H9 (cell line): Measurements from ENCODE around the gene C16orf89. TPM values are rescaled to one million over a fixed set of nuclear protein-coding genes. Genes with fewer than 3 reads are reported as not detected.

Source experiments
- DNase-seq: peaks from one replicate; pipeline ENCODE4 v3.0.0-alpha.2; 2017
- H2AFZ ChIP-seq: one replicate; pipeline ENCODE4 v1.6.1; 2013; ENCODE audit warnings: mild to moderate bottlenecking, low read length, control low read depth, moderate library complexity
- H2AK5ac ChIP-seq: 2 replicates; pipeline ENCODE4 v1.6.1; 2013; ENCODE audit warnings: low read length, control low read depth, mixed read lengths; ENCODE audit not compliant: insufficient read length
- H2BK120ac ChIP-seq: one replicate; pipeline ENCODE4 v1.6.1; 2013; ENCODE audit warnings: low read depth, mild to moderate bottlenecking, low read length, control low read depth, inconsistent platforms; ENCODE audit not compliant: poor library complexity, severe bottlenecking
- H2BK12ac ChIP-seq: 2 replicates; pipeline ENCODE4 v1.6.1; 2013; ENCODE audit warnings: low read length, control low read depth, mixed read lengths, low read depth; ENCODE audit not compliant: insufficient read length
- H2BK15ac ChIP-seq: 2 replicates; pipeline ENCODE4 v1.6.1; 2013; ENCODE audit warnings: low read depth, low read length, control low read depth
- H2BK20ac ChIP-seq: one replicate; pipeline ENCODE4 v1.6.1; 2013; ENCODE audit warnings: low read depth, mild to moderate bottlenecking, low read length, control low read depth, inconsistent platforms; ENCODE audit not compliant: poor library complexity, severe bottlenecking
- H2BK5ac ChIP-seq: 2 replicates; pipeline ENCODE4 v1.6.1; 2013; ENCODE audit warnings: low read length, control low read depth, mixed read lengths; ENCODE audit not compliant: insufficient read length
- H3K14ac ChIP-seq: 2 replicates; pipeline ENCODE4 v1.6.1; 2013; ENCODE audit warnings: low read length, control low read depth; ENCODE audit not compliant: insufficient read depth
- H3K18ac ChIP-seq: 2 replicates; pipeline ENCODE4 v1.6.1; 2013; ENCODE audit warnings: low read depth, mild to moderate bottlenecking, mixed read lengths, low read length, control low read depth; ENCODE audit not compliant: insufficient read length
- H3K23ac ChIP-seq: 2 replicates; pipeline ENCODE4 v1.6.1; 2013; ENCODE audit warnings: low read length, control low read depth, mixed read lengths, low read depth; ENCODE audit not compliant: insufficient read length
- H3K23me2 ChIP-seq: 2 replicates; pipeline ENCODE4 v1.6.1; 2013; ENCODE audit warnings: low read depth, mild to moderate bottlenecking, mixed read lengths, low read length, control low read depth; ENCODE audit not compliant: insufficient read length, poor library complexity, severe bottlenecking
- H3K27ac ChIP-seq: 2 replicates; pipeline ENCODE4 v1.5.1; 2013; ENCODE audit warnings: low read length, control low read depth, mixed read lengths, low read depth; ENCODE audit not compliant: insufficient read length
- H3K27me3 ChIP-seq: 2 replicates; pipeline ENCODE4 v1.6.1; 2013; ENCODE audit warnings: low read length, control low read depth, inconsistent platforms; ENCODE audit not compliant: insufficient read depth
- H3K4ac ChIP-seq: 2 replicates; pipeline ENCODE4 v1.6.1; 2013; ENCODE audit warnings: low read depth, mild to moderate bottlenecking, control low read depth, inconsistent platforms, low read length, moderate library complexity
- H3K4me1 ChIP-seq: 2 replicates; pipeline ENCODE4 v1.6.1; 2013; ENCODE audit warnings: low read length, control low read depth, inconsistent platforms; ENCODE audit not compliant: insufficient read depth
- H3K4me2 ChIP-seq: 2 replicates; pipeline ENCODE4 v1.6.1; 2013; ENCODE audit warnings: low read length, control low read depth, mixed read lengths; ENCODE audit not compliant: insufficient read length, insufficient read depth
- H3K56ac ChIP-seq: 2 replicates; pipeline ENCODE4 v1.6.1; 2013; ENCODE audit warnings: low read depth, mild to moderate bottlenecking, mixed read lengths, low read length, control low read depth; ENCODE audit not compliant: insufficient read length
- H3K79me1 ChIP-seq: 2 replicates; pipeline ENCODE4 v1.6.1; 2013; ENCODE audit warnings: low read depth, mild to moderate bottlenecking, moderate library complexity, low read length, control low read depth, inconsistent platforms; ENCODE audit not compliant: insufficient read depth, poor library complexity, severe bottlenecking
- H3K79me2 ChIP-seq: 2 replicates; pipeline ENCODE4 v1.6.1; 2013; ENCODE audit warnings: low read length, control low read depth, inconsistent platforms; ENCODE audit not compliant: insufficient read depth
- H3K9ac ChIP-seq: 2 replicates; pipeline ENCODE4 v1.6.1; 2013; ENCODE audit warnings: low read length, control low read depth, mixed read lengths; ENCODE audit not compliant: insufficient read length; ENCODE audit errors: extremely low read depth
- H3K9me3 ChIP-seq: one replicate; pipeline ENCODE4 v1.6.1; 2013; ENCODE audit warnings: low read depth, low read length, inconsistent platforms; ENCODE audit not compliant: control insufficient read depth
- H3T11ph ChIP-seq: one replicate; pipeline ENCODE4 v1.6.1; 2013; ENCODE audit warnings: mild to moderate bottlenecking, low read length, control low read depth, inconsistent platforms
- H4K20me1 ChIP-seq: one replicate; pipeline ENCODE4 v1.6.1; 2013; ENCODE audit not compliant: control insufficient read depth, insufficient read length, insufficient read depth
- H4K5ac ChIP-seq: 2 replicates; pipeline ENCODE4 v1.6.1; 2013; ENCODE audit warnings: low read depth, mild to moderate bottlenecking, mixed read lengths, low read length, control low read depth; ENCODE audit not compliant: insufficient read length
- H4K8ac ChIP-seq: replicated peaks from 2 replicates; pipeline ENCODE4 v1.6.1; 2013; ENCODE audit warnings: low read length, control low read depth, mixed read lengths, low read depth; ENCODE audit not compliant: insufficient read length
- H4K91ac ChIP-seq: 2 replicates; pipeline ENCODE4 v1.6.1; 2013; ENCODE audit warnings: low read depth, mild to moderate bottlenecking, moderate library complexity, mixed read lengths, low read length, control low read depth; ENCODE audit not compliant: insufficient read length
- H3K27ac Mint-ChIP-seq, 3 experiments: 2 replicates in 2 of 3; 3 replicates in 1 of 3; pipeline ENCODE4 v1.8.0; 2020 to 2021; ENCODE audit warnings: mixed read lengths in 3 of 3, mild to moderate bottlenecking in 1 of 3, moderate library complexity in 1 of 3
- H3K27me3 Mint-ChIP-seq: 2 replicates; pipeline ENCODE4 v1.8.0; 2021; ENCODE audit warnings: low read depth, mild to moderate bottlenecking, moderate library complexity, mixed read lengths
- H3K36me3 Mint-ChIP-seq, 3 experiments: 2 replicates in 2 of 3; 3 replicates in 1 of 3; pipeline ENCODE4 v1.8.0; 2020 to 2021; ENCODE audit warnings: low read depth in 3 of 3, mixed read lengths in 3 of 3; ENCODE audit not compliant: insufficient read depth in 1 of 3
- H3K4me1 Mint-ChIP-seq, 2 experiments: 2 replicates each; pipeline ENCODE4 v1.8.0; 2020; ENCODE audit warnings: mixed read lengths in 2 of 2
- H3K4me3 Mint-ChIP-seq, 2 experiments: 2 replicates in 1 of 2; 3 replicates in 1 of 2; pipeline ENCODE4 v1.8.0; 2020 to 2021; ENCODE audit warnings: mild to moderate bottlenecking in 2 of 2, mixed read lengths in 2 of 2, moderate library complexity in 1 of 2
- H3K9me3 Mint-ChIP-seq, 2 experiments: 2 replicates in 1 of 2; 3 replicates in 1 of 2; pipeline ENCODE4 v1.8.0; 2020; ENCODE audit warnings: mild to moderate bottlenecking in 2 of 2, mixed read lengths in 2 of 2, moderate library complexity in 1 of 2
- WGBS: extraction: QIAGEN DNeasy Blood & Tissue Kit; methylation state at CpG from one replicate; pipeline ENCODE4 v1.1.7; 2013; ENCODE audit warnings: missing lambda C conversion rate, low lambda C conversion rate, mixed read lengths; ENCODE audit not compliant: insufficient read length; ENCODE audit errors: extremely low coverage; 5-methylcytosine and 5-hydroxymethylcytosine counted together
- total RNA-seq: library from RNA; stranded (reverse); gene quantifications from 2 replicates; pipeline ENCODE4 v1.2.1, GENCODE V29; 2021
- TF ChIP-seq, protein P1 (sequence below): fragments of 200-600 bp; sonication (generic); conservative IDR thresholded peaks from 3 replicates; pipeline ENCODE4 v1.8.0; 2021; ENCODE audit warnings: antibody characterized with exemption, mild to moderate bottlenecking

Gene C16orf89
- total RNA-seq, 1 experiment from 2014 or later = 2.5 TPM

GRCh38 chr16:5017678-5017969, 48.1 kb downstream of the C16orf89 start:
- Mint-ChIP-seq H3K9me3 (no peaks in the 10 kb centered on the region; a peak in 1 of 5 replicates), H3K36me3 (no peaks in the 10 kb centered on the region; a peak in 1 of 7 replicates), H3K27me3 (peaks cover 19% of the 10 kb centered on the region), H3K4me3 (no peak overlapping the region), H3K4me1 (peaks cover 0 to 3% of the 10 kb centered on the region in 2 experiments; a peak in 1 of 4 replicates), H3K27ac (no peak overlapping the region)
- no peak overlapping the region for H4K8ac ChIP-seq
- no peak overlapping the region for H3K23ac ChIP-seq
- H4K20me1 ChIP-seq = no peaks in the 10 kb centered on the region
- no peak overlapping the region for H3K4me2 ChIP-seq
- no peak overlapping the region for H3T11ph ChIP-seq
- H3K56ac ChIP-seq = no peak overlapping the region
- no peak overlapping the region for H2BK120ac ChIP-seq
- no peak overlapping the region for H2BK12ac ChIP-seq
- H3K14ac ChIP-seq = no peak overlapping the region
- no peak overlapping the region for H3K18ac ChIP-seq
- H4K5ac ChIP-seq = no peak overlapping the region
- H3K79me1 ChIP-seq = no peaks in the 10 kb centered on the region
- no peak overlapping the region for H3K27ac ChIP-seq
- H2BK5ac ChIP-seq = no peak overlapping the region
- no peak overlapping the region for H2BK15ac ChIP-seq
- WGBS = no CpG with 5 or more reads among the region's 5 CpGs
- no peaks in the 10 kb centered on the region for H3K23me2 ChIP-seq
- H2BK20ac ChIP-seq = no peak overlapping the region
- DNase-seq = no peak
- H3K27me3 ChIP-seq = no peaks in the 10 kb centered on the region; the same call in 1 of the 2 replicates
- no peak overlapping the region for H3K9ac ChIP-seq
- no peak overlapping the region for H2AFZ ChIP-seq
- no peaks in the 10 kb centered on the region for H3K9me3 ChIP-seq
- no peaks in the 10 kb centered on the region for H3K4me1 ChIP-seq
- no peaks in the 10 kb centered on the region for H3K79me2 ChIP-seq
- TF ChIP-seq, protein P1, sequence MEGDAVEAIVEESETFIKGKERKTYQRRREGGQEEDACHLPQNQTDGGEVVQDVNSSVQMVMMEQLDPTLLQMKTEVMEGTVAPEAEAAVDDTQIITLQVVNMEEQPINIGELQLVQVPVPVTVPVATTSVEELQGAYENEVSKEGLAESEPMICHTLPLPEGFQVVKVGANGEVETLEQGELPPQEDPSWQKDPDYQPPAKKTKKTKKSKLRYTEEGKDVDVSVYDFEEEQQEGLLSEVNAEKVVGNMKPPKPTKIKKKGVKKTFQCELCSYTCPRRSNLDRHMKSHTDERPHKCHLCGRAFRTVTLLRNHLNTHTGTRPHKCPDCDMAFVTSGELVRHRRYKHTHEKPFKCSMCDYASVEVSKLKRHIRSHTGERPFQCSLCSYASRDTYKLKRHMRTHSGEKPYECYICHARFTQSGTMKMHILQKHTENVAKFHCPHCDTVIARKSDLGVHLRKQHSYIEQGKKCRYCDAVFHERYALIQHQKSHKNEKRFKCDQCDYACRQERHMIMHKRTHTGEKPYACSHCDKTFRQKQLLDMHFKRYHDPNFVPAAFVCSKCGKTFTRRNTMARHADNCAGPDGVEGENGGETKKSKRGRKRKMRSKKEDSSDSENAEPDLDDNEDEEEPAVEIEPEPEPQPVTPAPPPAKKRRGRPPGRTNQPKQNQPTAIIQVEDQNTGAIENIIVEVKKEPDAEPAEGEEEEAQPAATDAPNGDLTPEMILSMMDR = no peak
- no peak overlapping the region for H4K91ac ChIP-seq
- H2AK5ac ChIP-seq = no peak overlapping the region
- H3K4ac ChIP-seq = no peak overlapping the region
